KBM-7 (cell line): ENCODE measurements around the gene PFDN2.

ENCODE experiments used
- DNase-seq: peaks from one replicate; pipeline ENCODE4 v3.0.0-alpha.2; 2015
- in situ Hi-C: fragments of 300-500 bp; cut with MboI; formaldehyde crosslinking; loops from 2 replicates; pipeline ENCODE4 v1.14.3; 2020; ENCODE audit warnings: low sequenced_read_pairs, low pct_unique_long_range_greater_than_20kb, mixed read lengths

Gene PFDN2

GRCh38 chr1:161085165-161085564, 32.7 kb downstream of the PFDN2 start:
- in situ Hi-C loops: no loop called here
- DNase-seq: no peak

GRCh38 chr1:161084597-161084988, 33.2 kb downstream of the PFDN2 start:
- DNase-seq: no peak
- in situ Hi-C loops: no loop called here

- no peak for DNase-seq
- in situ Hi-C loops: no loop called here
These were observed 33.9 kb downstream of the PFDN2 start for GRCh38 chr1:161083748-161084596.

GRCh38 chr1:161082996-161083747, 34.7 kb downstream of the PFDN2 start:
- DNase-seq: peak; percentile 12
- in situ Hi-C loops: no loop called here

- in situ Hi-C loops: no loop called here
- DNase-seq: no peak
These were observed 35.4 kb downstream of the PFDN2 start for GRCh38 chr1:161082483-161082882.

- in situ Hi-C loops: no loop called here
- no peak for DNase-seq
These were observed 36.3 kb downstream of the PFDN2 start for GRCh38 chr1:161081519-161081918.

GRCh38 chr1:161080441-161081405, 37.1 kb downstream of the PFDN2 start:
- in situ Hi-C loops: no loop called here
- DNase-seq: no peak

GRCh38 chr1:161079436-161080110, 38.3 kb downstream of the PFDN2 start:
- DNase-seq: no peak
- in situ Hi-C loops: no loop called here

- no peak for DNase-seq
- in situ Hi-C loops: no loop called here
These were observed 40.4 kb downstream of the PFDN2 start for GRCh38 chr1:161077426-161077825.

GRCh38 chr1:161076410-161076809, 41.4 kb downstream of the PFDN2 start:
- in situ Hi-C loops: no loop called here
- no peak for DNase-seq

- no peak for DNase-seq
- in situ Hi-C loops: no loop called here
These were observed 43.0 kb downstream of the PFDN2 start for GRCh38 chr1:161074676-161075368.

- in situ Hi-C loops: no loop called here
These were observed 44.2 kb downstream of the PFDN2 start for GRCh38 chr1:161073474-161074121.

GRCh38 chr1:161072751-161073449, 44.9 kb downstream of the PFDN2 start:
- in situ Hi-C loops: no loop called here

More at GRCh38 chr1:161073474-161074121, 44.2 kb downstream of the PFDN2 start:
- DNase-seq: peak; percentile 5

GRCh38 chr1:161071886-161072371, 45.9 kb downstream of the PFDN2 start:
- in situ Hi-C loops: no loop called here
- peak; percentile 60 for DNase-seq

More at GRCh38 chr1:161072751-161073449, 44.9 kb downstream of the PFDN2 start:
- peak; percentile 23 for DNase-seq

- no peak for DNase-seq
- in situ Hi-C loops: no loop called here
These were observed 47.1 kb downstream of the PFDN2 start for GRCh38 chr1:161070761-161071160.

GRCh38 chr1:161069731-161070270, 48.0 kb downstream of the PFDN2 start, which contains the start of gene ARHGAP30:
ARHGAP30 (minus strand) TSS chr1:161069891; CDS start chr1:161069624, 267 bp downstream.
- in situ Hi-C loops: no loop called here
- DNase-seq: peak; percentile 90

- in situ Hi-C loops: no loop called here
- no peak for DNase-seq
These were observed 48.6 kb downstream of the PFDN2 start for GRCh38 chr1:161069241-161069640.
